TTC549 (cell line): ENCODE data around the gene TMOD1.

ENCODE experiments used
- FAIRE-seq: peaks from 2 replicates; lab custom pipeline; 2012; peaks lifted over from hg19 to GRCh38; lab: Jason Lieb, UNC

Gene TMOD1

GRCh38 chr9:97518166-97518908, 16.9 kb downstream of the TMOD1 start:
- no peak for FAIRE-seq

- no peak for FAIRE-seq
Observed at GRCh38 chr9:97518909-97519307, 17.4 kb downstream of the TMOD1 start.

GRCh38 chr9:97519441-97519970, 18.0 kb downstream of the TMOD1 start:
- no peak for FAIRE-seq

- no peak for FAIRE-seq
Observed at GRCh38 chr9:97521576-97522333, 20.3 kb downstream of the TMOD1 start.

- no peak for FAIRE-seq
Observed at GRCh38 chr9:97524424-97524823, 23.0 kb downstream of the TMOD1 start.

- FAIRE-seq = no peak
Observed at GRCh38 chr9:97525451-97525850, 24.0 kb downstream of the TMOD1 start.

GRCh38 chr9:97526895-97527575, 25.6 kb downstream of the TMOD1 start:
- FAIRE-seq = no peak

GRCh38 chr9:97527626-97528528, 26.4 kb downstream of the TMOD1 start:
- FAIRE-seq = no peak

GRCh38 chr9:97528529-97529230, 27.2 kb downstream of the TMOD1 start:
- no peak for FAIRE-seq

- FAIRE-seq = no peak
Observed at GRCh38 chr9:97529363-97530076, 28.1 kb downstream of the TMOD1 start.

GRCh38 chr9:97531888-97532376, 30.5 kb downstream of the TMOD1 start:
- FAIRE-seq = no peak

- no peak for FAIRE-seq
Observed at GRCh38 chr9:97534185-97534584, 32.7 kb downstream of the TMOD1 start.

- no peak for FAIRE-seq
Observed at GRCh38 chr9:97534961-97535594, 33.6 kb downstream of the TMOD1 start.

- FAIRE-seq = no peak
Observed at GRCh38 chr9:97535771-97536170, 34.3 kb downstream of the TMOD1 start.

GRCh38 chr9:97536480-97536879, 35.0 kb downstream of the TMOD1 start:
- no peak for FAIRE-seq

- no peak for FAIRE-seq
Observed at GRCh38 chr9:97543561-97543960, 42.1 kb downstream of the TMOD1 start.

GRCh38 chr9:97545486-97545885, 44.0 kb downstream of the TMOD1 start:
- no peak for FAIRE-seq

GRCh38 chr9:97547098-97547829, 45.8 kb downstream of the TMOD1 start:
- FAIRE-seq = no peak

GRCh38 chr9:97548379-97548778, 46.9 kb downstream of the TMOD1 start:
- no peak for FAIRE-seq
